Fibroblast of skin of left quadriceps (primary cell): ENCODE measurements around the gene SERINC3.
A peak's percentile ranks its signal among the peaks of the same experiment; 100 is the strongest.
"Not testable (repeated sequence)": the region's sequence is repeated elsewhere in the genome, so short reads cannot be mapped to it uniquely, and the experiment has no call there.

Experiments
- DNase-seq, 2 experiments: peaks; one replicate each; pipeline ENCODE4 v3.0.0-alpha.2; 2013; ENCODE audit warnings: low read depth in 2 of 2

Gene SERINC3

GRCh38 chr20:44491635-44492395 is 30.1 kb downstream of the SERINC3 start:
- DNase-seq = no peak

- no peak for DNase-seq
Measured at GRCh38 chr20:44489931-44490330, 31.9 kb downstream of the SERINC3 start.

DNA sequence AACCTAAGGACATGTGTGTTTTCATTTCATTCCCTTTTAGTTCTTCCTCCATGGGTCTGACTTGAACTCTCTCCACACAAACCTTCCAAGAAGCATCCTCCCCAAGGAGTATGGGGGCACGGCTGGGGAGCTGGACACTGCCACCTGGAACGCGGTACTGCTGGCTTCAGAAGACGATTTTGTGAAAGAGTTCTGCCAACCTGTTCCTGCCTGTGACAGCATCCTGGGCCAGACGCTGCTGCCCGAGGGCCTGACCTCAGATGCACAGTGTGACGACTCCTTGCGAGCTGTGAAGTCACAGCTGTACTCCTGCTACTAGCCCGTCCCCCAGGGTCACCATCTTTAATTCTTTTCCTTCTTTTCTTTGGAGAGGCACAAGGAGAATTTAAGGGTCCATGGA is 32.6 kb downstream of the SERINC3 start:
- no peak for DNase-seq

GRCh38 chr20:44488551-44488950 is 33.3 kb downstream of the SERINC3 start:
- no peak for DNase-seq

DNA sequence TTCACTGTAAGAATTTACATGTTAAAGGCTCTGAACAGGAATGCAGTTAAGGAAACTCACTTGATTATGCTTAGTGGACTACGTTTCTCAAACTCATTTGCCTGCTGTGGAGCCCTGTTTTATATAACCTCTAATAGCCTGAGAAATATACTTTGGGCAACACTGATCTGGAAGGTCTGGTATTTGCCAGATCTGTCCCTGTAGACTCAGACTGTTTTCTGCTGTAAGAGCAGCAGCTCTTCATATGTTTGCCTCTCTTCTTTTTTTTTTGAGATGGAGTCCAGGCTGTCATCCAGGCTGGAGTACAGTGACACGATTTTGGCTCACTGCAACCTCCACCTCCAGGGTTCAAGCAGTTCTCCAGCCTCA is 36.1 kb downstream of the SERINC3 start:
- DNase-seq = no peak

GRCh38 chr20:44485078-44485829 is 36.6 kb downstream of the SERINC3 start:
- DNase-seq = no peak

- DNase-seq = no peak
Measured at GRCh38 chr20:44483112-44483511, 38.8 kb downstream of the SERINC3 start.

GRCh38 chr20:44481719-44482416 is 40.0 kb downstream of the SERINC3 start:
- DNase-seq = no peak

DNA sequence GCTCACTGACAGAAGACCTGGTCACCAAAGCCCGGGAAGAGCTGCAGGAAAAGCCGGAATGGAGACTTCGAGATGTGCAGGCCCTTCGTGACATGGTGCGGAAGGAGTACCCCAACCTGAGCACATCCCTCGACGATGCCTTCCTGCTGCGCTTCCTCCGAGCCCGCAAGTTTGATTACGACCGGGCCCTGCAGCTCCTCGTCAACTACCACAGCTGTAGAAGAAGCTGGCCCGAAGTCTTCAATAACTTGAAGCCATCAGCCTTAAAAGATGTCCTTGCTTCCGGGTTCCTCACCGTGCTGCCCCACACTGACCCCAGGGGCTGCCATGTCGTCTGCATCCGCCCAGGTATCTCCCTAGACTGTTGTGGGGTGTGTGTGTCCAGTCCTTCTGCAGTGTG is 41.8 kb downstream of the SERINC3 start:
- no peak for DNase-seq

DNA sequence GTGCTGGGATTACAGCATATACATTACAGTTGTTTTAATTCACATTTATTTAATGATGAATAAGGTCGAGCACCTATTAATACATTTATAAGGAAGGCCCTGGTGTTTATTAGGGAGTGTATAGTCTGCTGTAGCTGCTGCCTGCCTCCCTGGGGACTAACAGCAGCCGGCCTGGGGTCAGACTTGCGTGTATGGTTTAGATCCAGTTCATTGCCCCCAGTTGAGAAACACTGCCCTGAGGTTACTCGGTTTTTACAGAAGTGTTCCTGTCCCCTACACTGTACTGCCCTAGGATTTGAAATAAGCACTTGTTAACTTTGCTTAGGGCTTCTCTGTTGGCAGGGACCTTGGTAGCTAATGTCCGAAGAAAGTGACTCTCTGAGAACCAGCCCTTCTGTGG is 42.2 kb downstream of the SERINC3 start:
- no peak for DNase-seq

DNA sequence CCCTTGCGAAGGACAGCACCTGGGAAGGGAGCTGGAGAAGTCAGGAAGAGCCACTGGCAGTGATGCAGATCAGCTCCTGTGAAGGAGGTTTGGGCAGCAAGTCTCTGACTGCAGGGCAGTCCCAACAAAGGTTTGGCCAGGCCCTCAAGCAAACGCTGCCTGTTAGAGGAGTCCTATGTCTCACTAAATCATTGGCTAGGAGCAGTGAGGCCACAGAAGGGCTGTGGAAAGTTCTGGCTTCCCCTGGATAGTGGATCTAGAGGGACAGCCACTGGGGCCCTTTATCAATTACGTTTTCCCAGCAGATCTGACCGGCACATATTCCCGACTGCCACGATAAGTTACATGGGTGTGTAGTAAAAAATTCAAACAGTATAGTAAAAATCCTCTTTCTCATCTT is 43.7 kb downstream of the SERINC3 start:
- no peak for DNase-seq

DNA sequence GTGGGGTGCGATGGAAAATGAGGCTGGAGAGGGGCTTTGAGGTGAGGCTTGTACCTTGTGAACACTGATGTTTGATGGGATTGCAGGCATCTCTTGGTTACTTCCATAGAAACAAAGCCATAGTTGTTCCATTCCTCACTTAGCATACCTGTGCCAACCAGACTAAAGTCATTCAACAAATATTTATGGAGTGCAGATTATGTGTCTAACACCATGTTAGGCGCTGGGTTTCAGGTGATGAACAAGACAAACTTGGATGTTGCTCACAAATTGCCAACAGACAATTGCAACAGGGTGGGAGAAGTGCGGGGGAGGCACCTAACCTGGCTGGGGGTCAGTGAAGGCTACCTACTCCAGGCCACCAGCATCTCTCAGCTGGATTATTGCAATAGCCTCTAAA is 44.7 kb downstream of the SERINC3 start:
- DNase-seq = no peak

DNA sequence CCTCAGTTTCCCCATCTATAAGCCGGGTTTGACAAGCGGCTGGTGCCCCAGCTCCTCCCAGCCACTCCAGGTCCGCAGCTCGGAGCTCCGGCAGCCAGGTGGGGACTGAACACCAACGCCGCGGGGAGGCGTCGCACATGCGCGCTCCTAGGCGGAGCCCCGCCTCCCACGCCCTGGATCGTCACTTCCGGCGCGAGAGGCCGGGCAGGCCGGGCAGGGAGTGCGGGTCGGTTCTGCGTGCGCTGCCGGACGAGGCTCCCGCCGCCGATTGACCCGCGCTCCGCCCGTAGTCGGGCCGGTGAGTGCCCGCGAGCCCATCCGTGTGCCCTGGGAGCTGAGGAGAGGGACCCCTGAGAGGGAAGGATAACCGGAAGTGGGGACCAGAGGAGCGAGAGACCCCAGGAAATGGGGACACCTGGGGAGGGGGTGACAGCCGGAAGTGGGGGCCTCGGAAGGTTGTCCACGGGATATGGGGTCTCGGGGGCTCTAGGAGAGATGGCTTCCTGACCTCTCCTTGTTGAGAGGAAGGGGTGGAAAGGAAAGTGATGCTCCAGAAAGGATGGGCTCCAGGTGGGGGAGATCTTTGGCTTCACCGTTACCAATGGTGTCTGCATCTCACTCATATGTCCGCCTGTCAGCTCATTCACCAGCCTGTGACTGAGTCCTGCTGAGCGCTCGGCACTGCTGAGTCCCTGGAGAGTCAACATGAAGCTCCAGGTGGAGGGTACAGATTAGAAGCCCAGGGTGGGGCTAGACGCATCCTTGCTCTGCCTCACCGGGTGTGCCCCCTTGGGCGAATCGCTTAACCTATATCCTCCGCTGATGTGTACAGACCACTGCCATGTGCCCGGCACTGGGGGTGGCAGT is 45.9 kb downstream of the SERINC3 start, which contains the start of gene TTPAL:
TTPAL (plus strand) TSS at position 181 of the 867 bp plus-strand sequence. CDS start 4,126 bp downstream, outside the sequence.
- DNase-seq = peak; percentile 46 to 51

DNA sequence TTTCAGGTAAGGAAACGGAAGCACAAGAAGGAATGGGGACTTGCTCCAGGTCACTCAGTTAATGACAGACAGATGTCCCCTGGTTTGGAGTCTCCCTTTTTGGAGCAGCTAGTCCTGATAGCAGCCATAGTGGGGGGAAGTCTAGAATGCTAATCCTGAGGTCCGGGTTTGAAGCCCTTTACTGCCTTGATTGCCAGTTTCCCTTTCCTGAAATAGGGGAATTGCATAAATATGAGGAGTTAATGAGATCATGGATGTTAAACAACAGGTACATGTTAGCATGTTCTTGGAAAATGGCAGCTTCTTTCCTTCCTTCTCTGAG is 46.5 kb downstream of the SERINC3 start:
- DNase-seq = no peak

GRCh38 chr20:44472283-44472682 is 49.6 kb downstream of the SERINC3 start:
- DNase-seq = not testable (repeated sequence)

DNA sequence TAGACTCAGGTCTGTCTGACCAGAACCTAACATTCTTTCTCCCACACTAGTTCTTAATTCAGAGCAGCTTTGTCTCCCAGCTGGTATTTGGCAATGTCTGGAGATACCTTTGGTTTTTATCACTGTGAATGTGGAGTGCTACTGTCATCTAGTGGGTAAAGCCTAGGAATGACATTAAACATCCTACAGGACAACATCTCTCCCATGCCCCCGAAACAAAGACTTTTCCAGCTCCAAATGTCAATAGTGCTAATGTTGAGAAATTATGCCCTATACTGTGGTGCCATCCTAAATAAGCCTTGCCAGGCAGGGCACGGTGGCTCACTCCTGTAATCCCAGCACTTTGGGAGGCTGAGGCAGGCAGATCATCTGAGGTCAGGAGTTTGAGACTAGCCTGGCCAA is 50.4 kb downstream of the SERINC3 start:
- DNase-seq = peak; percentile 36 to 39

- no peak for DNase-seq
Measured at GRCh38 chr20:44470327-44470726, 51.5 kb downstream of the SERINC3 start.

GRCh38 chr20:44468044-44468782 is 53.7 kb downstream of the SERINC3 start:
- no peak for DNase-seq

GRCh38 chr20:44467289-44467883 is 54.5 kb downstream of the SERINC3 start:
- no peak for DNase-seq

DNA sequence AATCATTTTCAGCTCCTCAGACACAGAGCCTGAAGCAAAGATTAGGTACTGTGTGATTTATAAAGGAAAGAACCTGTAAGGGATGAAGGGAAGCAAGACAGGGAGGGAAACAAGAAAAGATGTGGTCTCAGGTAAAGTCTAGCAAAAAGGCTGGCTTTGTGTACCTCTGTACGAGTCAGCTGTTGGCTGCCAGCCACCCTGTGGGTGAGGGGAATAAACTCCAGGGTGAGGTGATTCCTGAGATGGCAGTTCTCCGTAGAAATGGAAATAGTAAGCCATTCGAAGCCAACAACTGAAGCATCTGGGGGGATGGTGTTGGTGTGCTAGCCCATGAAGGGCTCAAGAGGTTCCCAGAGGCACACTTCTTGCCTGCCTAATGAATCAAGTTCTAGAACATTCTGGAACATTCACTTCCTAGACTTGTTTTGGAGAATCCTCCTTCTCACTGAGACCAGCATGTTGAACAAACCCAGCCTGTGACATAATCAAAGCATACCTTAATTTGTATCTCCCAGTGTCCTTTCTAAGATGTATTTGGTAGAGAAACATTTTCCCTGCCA is 56.8 kb downstream of the SERINC3 start:
- no peak for DNase-seq
